GM19397 (cell line): ENCODE data around the gene OTOP3.

Experiments
- ATAC-seq: cut with Tn5 transposase; IDR thresholded peaks from one replicate; pipeline ENCODE4 v1.9.1; 2021; ENCODE audit warnings: mild to moderate bottlenecking, moderate library complexity; ENCODE audit not compliant: unreplicated experiment

Gene OTOP3

DNA sequence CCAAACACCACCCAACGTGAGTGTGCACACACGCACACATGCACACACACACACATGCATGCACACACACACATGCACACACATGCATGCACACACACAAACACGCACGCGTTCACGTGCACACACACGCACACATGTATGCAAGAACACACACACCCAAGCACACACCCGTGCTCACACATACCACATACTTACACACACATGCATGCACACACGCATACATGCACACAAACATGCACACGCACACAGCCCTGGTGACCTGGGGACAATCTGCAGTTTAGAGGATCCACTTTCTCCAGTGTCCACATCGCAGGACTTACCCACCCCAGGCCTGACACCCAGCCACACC, 18.9 kb upstream of the OTOP3 start:
- ATAC-seq = no peak

DNA sequence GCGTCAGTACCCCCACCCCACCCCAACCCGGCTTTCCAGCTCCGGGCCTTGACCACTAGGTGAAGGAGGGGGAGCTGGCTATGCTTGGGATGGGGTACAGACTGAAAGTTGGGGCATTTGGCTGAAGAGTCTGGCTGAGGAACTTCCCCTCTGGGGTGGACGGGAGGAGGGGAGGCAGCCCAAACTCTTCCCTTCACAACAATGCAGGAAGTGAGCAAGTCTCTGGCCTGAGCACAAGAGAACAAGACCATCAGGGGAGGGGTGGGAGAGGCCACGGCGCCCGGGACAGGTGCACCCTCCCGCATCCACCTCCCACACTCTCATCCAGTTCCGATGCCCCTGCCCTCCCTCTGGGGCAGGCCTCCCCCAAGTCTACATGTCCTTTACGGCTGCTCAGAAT, 18.3 kb upstream of the OTOP3 start:
- ATAC-seq = no peak

DNA sequence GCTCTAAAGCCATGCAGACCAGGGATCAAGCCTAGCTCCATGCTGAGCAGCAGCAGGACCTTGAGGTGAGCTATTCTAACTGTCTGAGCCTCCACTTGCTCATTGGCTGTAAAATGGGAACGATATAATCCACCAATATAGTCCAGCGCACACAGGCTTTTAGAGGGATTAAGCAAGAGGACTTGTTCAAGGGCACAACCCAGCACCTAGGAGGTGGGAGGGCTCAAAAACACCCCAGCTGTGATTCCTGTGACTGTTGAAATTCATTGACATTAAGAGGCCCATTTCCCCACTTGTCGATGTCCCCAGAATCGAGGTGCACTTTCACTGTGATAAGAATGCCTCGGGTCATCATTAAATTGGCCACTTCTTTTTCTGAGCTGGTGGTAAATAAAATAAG, 16.8 kb upstream of the OTOP3 start:
- ATAC-seq = no peak

DNA sequence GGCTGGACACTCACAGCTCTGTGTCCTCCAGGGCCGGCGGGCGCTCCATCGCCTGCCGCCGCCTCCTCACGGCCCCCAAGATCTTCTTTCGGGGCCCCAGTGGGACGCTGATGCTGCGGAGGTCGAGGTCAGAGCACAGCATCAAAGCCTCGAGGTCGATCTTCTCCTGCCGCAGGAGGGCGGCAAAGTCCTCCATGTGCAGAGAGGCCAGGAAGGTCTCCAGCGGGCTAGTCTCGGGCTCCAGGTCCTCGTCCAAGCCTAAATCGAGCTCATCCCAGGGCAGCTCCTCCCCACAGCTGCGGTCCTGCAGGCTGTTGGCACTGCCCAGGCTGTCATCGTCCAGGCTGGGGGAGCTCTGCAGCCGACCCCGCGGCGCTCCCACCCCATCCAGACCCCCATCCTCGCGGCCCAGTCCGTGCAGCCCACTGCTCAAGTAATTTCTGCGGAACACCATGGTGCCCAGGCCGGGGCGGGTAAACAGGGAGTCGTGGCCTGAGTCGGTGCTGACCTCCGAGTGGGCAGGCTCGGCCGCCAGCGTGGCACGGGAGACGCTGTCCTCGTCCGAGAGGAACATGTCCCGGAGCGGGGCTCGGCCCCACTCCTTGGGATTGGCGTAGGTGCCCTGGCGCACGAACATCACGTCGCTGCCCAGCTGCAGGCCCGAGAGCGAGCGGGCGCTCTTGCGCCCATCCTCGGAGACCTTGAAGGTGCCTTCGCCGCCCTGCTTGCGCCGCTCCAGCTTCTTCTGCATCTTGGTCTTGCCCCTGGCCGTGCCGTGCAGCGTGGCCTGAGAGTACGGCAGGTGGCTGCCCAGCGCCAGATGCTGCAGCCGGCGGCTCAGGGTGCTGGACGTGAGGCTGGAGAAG, 16.0 kb upstream of the OTOP3 start:
- ATAC-seq = no peak

DNA sequence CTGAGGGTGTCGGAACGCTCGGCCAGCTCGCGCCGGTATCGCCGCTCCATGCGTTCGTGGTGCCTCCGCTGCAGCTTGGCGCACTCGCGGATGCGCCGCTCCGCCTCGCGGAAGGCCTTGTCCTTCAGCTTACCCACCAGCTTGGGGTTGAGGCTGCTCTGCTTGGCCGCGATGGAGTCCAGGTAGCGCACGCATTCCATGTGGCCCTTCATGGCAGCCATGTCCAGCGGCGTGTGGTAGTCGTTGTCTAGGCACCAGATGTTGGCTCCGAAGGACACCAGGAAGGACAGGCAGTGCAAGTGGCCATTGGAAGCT, 15.4 kb upstream of the OTOP3 start:
- no peak for ATAC-seq

DNA sequence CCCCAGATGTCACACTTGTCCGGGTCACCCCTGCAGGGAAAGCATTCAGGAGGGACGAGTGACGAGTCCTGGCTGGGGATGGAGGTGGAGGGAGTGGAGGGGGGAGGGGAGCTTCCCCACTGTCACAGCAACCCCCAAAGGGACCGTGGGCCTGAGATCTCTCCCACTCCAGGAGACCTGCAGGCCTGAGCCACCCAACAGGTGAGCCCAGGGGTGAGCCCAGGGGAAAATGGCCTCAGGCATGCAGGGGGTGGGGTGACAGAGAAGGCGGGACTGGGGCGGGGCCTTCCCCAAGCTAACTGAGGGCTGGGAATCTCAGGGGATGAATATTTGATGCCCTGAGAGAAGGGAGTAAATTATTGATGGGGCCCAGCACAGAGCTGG, 15.1 kb upstream of the OTOP3 start:
- ATAC-seq = no peak

DNA sequence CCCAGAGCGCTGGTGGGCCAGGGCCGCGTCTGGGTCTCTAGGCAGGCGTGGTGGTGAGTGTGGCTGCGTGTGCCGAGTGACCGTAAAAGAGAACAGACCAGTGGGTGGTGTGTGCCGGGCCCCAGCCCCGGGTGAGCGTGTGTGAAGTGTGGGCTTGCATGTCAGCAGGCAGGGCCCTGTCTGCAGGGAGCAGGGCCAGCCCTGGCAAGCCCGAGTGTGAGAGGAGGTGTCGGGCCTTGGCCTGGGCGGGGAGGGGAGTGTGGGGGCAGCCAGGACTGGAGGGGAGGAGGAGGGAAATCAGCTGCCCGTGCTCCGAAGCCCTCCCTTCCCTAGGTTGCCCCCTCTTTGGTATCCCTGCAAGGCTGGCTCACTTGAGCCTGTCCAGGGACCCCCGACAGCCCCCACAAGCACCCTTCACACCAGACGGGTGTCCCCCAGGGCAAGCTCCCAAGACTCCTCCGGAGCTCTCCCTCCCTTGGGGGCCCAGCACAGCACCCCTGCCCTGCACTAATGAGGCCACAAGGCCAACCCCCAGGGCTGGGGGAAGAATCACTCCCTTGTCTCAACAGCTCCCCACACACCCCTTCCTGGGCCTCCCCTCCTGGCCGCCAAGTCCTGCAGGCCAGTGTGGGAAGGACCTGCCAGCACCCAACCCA, 14.5 kb upstream of the OTOP3 start:
- ATAC-seq = no peak

DNA sequence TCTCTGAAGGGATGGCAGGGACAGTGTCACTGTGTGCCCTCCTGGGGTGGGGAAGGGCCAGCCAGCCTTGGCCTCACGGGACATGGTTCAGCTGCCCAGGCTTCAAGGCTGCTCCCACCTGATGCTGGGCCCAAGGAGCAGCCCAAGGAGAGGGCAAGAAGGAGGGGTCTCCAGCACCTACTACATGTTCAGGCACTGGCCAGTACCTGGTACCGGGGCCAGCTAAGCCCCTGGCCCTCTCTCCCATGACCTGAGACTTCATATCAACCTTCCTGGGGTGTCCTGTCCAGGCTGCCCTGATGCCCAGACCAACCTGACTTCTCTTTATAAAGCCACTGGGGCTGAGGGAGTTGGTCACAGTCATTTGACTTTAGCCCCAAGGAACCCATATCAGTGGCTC, 13.9 kb upstream of the OTOP3 start:
- no peak for ATAC-seq

DNA sequence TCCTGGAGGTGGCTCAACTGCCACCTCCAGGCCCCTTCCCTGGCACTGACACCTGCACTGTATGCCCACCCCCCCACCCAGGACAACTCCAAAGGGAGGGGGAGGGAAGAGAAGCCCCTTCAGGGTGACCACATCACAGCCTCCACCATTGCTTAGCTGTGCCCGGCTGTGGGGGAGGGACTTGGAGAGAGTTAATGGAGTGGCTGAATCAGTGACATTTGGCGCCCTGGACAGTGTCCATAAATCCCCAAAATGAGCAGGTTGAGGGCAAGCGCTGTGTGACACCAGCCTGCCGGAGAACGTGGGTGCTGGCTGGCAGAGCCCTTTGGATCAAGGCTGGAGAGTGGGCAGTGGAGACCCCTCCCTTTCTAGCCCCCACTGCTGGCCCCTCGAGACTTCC, 13.5 kb upstream of the OTOP3 start:
- ATAC-seq = no peak

DNA sequence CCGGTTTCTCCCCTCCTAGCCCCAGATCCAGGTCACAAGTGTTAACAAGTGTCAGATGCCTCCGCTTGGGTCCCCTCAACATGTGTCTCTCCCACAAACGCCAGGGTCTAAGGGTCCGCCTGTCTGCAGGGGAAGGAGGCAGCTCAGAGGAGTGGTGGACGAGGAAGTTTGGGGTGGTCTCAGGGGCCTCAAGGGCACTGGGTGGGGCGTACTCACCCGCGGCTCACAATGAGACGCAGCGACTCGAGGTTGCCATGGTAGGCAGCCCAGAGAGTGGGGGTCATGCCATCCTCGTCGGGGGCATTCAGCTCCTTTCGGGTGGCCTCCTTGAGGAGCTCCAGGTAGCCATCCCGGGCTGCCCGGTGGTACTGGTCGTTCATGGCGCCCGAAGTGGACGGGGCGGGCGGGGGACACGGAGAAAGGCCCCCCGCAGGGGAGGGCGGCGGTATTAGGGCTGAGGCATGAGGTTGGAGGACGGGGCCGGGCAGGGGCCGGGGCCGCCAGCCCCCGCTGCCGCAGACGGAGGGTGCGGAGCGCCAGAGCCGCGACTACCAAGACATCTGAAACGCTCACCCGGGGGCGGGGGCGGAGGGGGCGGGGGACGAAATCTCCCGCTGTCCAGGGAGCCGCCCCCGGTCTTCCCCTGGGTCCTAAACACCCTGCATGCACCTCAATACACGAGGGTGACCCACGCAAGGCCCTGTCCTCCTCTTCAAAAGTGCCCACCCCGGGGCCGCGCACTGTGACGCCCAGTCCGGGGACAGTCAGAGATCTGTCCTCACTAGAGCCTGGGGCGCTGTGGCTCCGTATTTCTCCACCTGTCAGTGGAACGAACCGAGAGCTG, 12.8 kb upstream of the OTOP3 start, which contains the start of gene USH1G:
Gene USH1G (minus strand): TSS at position 562 of the 844 bp plus-strand sequence. CDS start 182 bp downstream, at position 380.
- no peak for ATAC-seq

DNA sequence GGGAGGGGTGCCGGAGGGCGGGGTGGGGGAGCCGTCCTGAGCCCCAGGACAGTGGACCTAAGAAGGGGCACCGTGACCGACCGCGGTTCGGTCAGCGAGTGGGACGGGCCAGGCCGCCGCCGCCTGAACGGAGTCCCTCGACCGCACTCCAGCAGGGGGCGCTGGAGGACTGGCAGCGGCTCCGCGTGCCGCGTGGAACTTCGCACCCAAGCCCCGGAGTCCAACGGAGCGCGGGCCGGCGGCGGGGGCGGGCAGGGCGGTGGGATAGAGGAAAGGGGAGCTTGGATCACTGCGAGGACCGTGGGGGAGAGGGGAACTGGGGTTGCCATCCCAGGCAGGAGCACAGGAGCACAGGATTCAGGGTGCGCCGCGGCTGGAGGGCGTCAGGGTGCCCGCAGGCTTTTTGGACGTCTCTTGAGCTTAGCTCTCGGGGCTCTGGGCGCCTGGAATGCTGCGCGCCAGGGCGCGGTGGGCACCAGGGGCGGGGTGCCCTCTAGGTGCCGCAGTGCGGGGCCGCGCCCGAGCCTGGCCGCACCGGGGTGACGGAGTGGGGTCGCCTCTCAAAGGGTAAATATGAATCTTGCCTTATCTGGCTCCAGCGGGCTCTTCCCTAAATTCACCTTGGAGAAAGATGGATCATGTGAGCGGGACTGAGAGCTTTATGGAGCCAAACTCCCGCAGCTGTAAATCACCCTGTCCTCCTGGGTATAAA, 12.0 kb upstream of the OTOP3 start:
- ATAC-seq = no peak

DNA sequence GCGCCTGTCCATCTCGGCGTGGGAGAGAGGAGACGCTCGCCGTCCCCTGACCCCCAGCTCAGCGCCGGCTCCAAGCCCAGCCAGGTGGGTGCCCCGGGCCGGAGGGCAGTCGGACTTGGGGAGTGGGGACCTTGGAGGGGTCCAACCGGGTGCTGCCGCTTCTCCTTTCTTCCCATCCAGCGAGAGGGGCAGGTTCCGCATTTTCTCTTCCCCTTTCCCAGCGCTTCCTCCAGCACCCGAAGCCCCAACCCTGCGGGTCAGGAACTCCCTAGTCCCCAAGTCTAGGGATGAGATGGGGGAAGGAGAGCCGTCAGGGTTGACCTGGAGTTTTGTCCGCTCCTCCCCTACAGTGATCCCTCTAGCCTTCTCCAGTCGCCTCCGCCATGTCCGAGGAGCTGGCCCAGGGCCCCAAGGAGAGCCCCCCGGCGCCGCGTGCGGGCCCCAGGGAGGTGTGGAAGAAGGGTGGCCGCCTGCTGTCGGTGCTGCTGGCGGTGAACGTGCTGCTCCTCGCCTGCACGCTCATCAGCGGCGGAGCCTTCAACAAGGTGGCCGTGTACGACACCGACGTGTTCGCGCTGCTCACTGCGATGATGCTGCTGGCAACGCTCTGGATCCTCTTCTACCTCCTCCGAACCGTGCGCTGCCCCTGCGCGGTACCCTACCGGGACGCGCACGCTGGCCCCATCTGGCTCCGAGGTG, 11.3 kb upstream of the OTOP3 start, which contains the start of gene OTOP2:
Gene OTOP2 (plus strand): TSS at position 24 of the 699 bp plus-strand sequence. CDS start 360 bp downstream, at position 384.
- no peak for ATAC-seq

DNA sequence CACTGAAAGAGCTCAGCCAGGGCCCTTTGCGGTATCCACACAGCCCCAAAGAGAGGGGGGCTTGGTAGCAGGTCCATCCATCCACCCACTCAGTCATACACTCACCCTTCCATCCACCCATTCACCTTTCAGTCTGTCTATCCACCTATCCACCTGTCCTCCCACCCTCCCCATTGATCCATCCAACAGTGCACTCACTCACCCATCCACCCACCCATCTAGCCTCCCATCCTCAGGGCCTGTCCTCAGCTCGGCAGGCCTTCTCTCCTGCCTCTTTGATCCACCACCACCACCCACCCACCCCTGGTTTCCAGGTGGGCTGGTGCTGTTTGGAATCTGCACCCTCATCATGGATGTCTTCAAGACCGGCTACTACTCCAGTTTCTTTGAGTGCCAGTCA, 10.5 kb upstream of the OTOP3 start:
- no peak for ATAC-seq

DNA sequence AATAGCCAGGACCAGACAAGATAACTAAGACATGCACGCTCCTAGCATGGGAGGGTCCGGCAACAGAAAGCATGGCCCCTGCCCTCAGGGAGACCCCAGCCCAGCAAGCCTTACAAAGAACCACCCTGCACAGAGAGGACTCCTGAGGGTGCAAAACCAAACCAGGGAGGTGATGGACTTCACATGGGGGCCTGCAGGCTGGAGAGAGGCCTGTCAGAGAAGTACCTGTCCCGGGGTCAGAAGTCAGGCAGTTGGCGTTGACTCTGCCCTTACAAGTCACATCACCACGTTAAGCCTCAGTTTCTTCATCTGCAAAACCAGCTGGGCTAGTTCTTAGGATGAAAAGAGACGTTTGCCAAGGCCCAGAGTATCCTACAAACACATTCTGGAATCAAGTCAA, 6.9 kb upstream of the OTOP3 start:
- ATAC-seq = no peak

DNA sequence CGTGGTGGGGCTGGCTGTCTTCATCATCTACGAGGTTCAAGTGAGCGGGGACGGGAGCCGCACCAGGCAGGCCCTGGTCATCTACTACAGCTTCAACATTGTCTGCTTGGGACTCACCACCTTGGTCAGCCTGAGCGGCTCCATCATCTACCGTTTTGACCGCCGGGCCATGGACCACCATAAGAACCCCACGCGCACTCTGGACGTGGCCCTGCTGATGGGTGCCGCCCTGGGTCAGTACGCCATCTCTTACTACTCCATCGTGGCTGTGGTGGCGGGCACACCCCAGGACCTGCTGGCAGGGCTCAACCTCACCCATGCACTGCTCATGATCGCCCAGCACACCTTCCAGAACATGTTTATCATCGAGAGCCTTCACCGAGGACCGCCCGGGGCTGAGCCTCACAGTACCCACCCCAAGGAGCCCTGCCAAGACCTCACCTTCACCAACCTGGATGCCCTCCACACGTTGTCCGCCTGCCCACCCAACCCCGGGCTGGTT, 5.1 kb upstream of the OTOP3 start:
- ATAC-seq = no peak

DNA sequence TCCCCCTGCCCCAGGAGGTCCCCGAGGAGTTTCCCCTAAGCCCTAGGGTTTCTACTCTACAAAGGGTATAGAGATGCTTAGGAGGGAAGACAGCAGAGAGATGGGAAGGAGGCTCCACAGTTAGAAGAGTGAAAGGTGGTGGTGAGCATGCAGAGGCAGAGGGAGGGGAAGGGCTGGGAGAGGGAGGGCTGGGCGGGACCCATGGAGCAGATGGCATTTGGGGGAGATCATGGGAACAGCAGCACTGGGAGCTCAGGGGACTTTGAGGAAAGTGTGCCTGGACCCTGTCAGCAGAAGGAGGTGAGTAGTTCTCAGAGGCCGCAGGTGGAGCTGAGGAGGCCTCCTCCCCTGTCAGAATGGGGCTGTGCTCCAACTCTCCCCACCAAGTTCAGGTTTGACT, 650 bp upstream of the OTOP3 start:
- ATAC-seq = no peak

DNA sequence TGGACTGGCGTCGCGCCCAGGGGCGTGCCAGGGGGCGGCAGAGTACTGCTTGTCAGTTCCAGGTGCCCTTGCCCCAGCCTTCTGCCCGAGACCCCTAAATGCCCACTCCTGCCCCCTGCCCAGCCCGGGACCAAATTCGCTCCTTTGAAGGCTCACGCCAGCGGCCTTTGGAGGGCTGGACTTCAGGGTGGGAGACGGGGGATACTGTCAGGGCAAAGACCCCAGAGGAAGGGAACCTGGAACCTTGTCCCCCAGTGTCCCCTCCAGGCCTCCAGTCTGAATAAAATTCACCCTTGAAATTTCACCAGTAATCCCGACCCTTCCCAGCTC, 737 bp downstream of the OTOP3 start:
- ATAC-seq = no peak

DNA sequence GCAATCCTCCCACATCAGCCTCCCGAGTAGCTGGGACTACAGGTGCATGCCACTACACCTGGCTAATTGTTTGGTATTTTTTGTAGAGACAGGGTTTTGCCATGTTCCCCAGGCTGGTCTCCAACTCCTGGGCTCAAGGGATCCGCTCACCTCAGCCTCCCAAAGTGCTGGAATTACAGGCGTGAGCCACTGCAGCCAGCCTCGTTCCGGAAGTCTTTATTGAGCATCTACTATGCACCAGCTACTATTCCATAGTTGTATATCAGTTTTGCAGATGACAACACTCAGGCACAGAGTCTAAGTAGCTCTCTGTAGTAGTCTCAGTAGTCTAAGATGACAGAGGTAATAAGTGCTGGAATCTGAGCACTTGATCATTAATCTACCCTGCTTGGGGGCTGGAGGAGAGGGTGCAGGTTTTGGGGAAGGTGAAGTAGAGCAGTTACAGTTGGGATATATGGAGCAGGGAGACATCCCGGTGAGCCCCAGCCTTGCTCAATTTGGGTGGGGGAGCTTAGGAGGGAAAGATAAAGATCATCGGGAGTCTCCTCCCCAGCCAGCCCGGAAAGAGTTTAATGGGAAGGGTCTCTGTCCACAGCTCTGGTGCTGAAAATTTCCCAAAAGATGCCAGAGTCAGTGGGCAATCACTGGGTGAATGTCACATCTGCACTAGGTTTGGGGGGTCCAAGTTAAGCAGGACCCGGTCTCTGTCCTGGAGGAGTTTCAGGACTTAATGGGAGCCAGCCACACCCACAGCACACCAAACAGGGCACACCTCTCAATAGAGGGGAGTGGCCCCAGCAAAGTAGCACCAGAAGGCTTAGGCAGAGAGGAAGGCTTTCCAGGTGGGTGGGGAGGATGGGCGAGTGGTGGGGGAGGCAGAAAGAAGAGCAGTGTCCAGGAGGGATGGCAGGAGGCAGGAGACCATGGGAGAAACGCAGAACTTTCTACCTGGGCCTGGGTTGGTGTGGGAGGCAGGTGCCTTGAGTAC, 1.7 kb downstream of the OTOP3 start:
- ATAC-seq = no peak
